MM.1S (cell line): ENCODE measurements around the gene NDRG4.

ENCODE experiments used
- CTCF ChIP-seq: fragments of 300-600 bp; sonication (generic); IDR thresholded peaks from 2 replicates; pipeline ENCODE4 v1.5.1; 2016; ENCODE audit warnings: antibody characterized with exemption, low read length, mixed read lengths
- EZH2 ChIP-seq: fragments of 300-600 bp; sonication (generic); optimal IDR thresholded peaks from 2 replicates; pipeline ENCODE3; 2017; ENCODE audit warnings: low read depth, mild to moderate bottlenecking, antibody characterized with exemption, low read length, mixed read lengths
- EZH2phosphoT487 ChIP-seq: fragments of 300-600 bp; sonication (generic); IDR thresholded peaks from 2 replicates; pipeline ENCODE4 v1.6.1; 2018; ENCODE audit warnings: antibody characterized with exemption, low read length

- TF ChIP-seq CTCF (no peak), EZH2phosphoT487 (no peak), EZH2 (no peak)
These were observed 37.9 kb upstream of the NDRG4 start for GRCh38 chr16:58462089-58462488.
